SU-DHL-6 (cell line): ENCODE measurements around the gene PLEKHA8.

ENCODE experiments used
- H2AFZ ChIP-seq: fragments of 200-600 bp; sonication (generic); 2 replicates; pipeline ENCODE4 v1.6.1; 2014; ENCODE audit warnings: low read depth, mild to moderate bottlenecking, moderate library complexity, mixed read lengths, antibody characterized with exemption, low read length; ENCODE audit not compliant: severe bottlenecking
- H3F3A ChIP-seq: fragments of 200-600 bp; shearing (Covaris generic); 2 replicates; pipeline ENCODE4 v1.6.0; 2016; ENCODE audit warnings: antibody characterized with exemption, mild to moderate bottlenecking; ENCODE audit not compliant: insufficient read depth
- H3K27ac ChIP-seq: fragments of 200-600 bp; sonication (generic); 2 replicates; pipeline ENCODE4 v1.5.1; 2016; ENCODE audit warnings: low read depth, mild to moderate bottlenecking, low read length, moderate library complexity, mixed read lengths
- H3K27me3 ChIP-seq: fragments of 200-600 bp; sonication (generic), shearing (Covaris generic); 2 replicates; pipeline ENCODE4 v1.6.0; 2014; ENCODE audit warnings: mild to moderate bottlenecking, low read length
- H3K36me3 ChIP-seq: fragments of 200-600 bp; sonication (generic); 2 replicates; pipeline ENCODE4 v1.6.1; 2014; ENCODE audit warnings: mild to moderate bottlenecking, low read length, mixed read lengths
- H3K4me2 ChIP-seq: fragments of 300-600, 200-600 bp; shearing (Covaris generic), sonication (generic); 2 replicates; pipeline ENCODE4 v1.6.0; 2014; ENCODE audit warnings: low read length, low read depth, mild to moderate bottlenecking; ENCODE audit not compliant: poor library complexity, severe bottlenecking
- H3K4me3 ChIP-seq: fragments of 200-600 bp; sonication (generic); 2 replicates; pipeline ENCODE4 v1.5.1; 2014; ENCODE audit warnings: antibody characterized with exemption, low read length, mild to moderate bottlenecking, mixed read lengths; ENCODE audit not compliant: insufficient read depth, poor library complexity, severe bottlenecking
- H3K79me2 ChIP-seq: fragments of 200-600 bp; sonication (generic); 2 replicates; pipeline ENCODE4 v1.6.1; 2014; ENCODE audit warnings: mild to moderate bottlenecking, low read length, moderate library complexity; ENCODE audit not compliant: insufficient read depth
- H3K9ac ChIP-seq: fragments of 200-600 bp; sonication (generic); 2 replicates; pipeline ENCODE4 v1.7.0; 2014; ENCODE audit warnings: mild to moderate bottlenecking, low read length
- H3K9me2 ChIP-seq: fragments of 200-600 bp; sonication (generic); replicated peaks from 2 replicates; pipeline ENCODE4 v1.6.1; 2014; ENCODE audit warnings: low read length; ENCODE audit not compliant: insufficient read depth
- H3K9me3 ChIP-seq: fragments of 200-600 bp; sonication (generic); 2 replicates; pipeline ENCODE4 v1.6.1; 2014; ENCODE audit warnings: low read length, mixed read lengths; ENCODE audit not compliant: insufficient read depth
- H4K20me1 ChIP-seq: fragments of 200-600 bp; sonication (generic); 2 replicates; pipeline ENCODE4 v1.6.1; 2014; ENCODE audit warnings: low read depth, mild to moderate bottlenecking, antibody characterized with exemption, low read length, moderate library complexity, mixed read lengths
- CTCF ChIP-seq: fragments of 200-600 bp; sonication (generic); IDR thresholded peaks from one replicate; pipeline ENCODE4 v1.5.1; 2017; ENCODE audit warnings: antibody characterized with exemption, mild to moderate bottlenecking, low read length, moderate library complexity; ENCODE audit not compliant: insufficient read depth, poor library complexity, severe bottlenecking
- EZH2phosphoT487 ChIP-seq: fragments of 200-600 bp; sonication (generic), shearing (Covaris generic); conservative IDR thresholded peaks from 2 replicates; pipeline ENCODE4 v1.6.1; 2018; ENCODE audit warnings: mild to moderate bottlenecking, antibody characterized with exemption, low read length, moderate library complexity, mixed read lengths

PLEKHA8 gene

GRCh38 chr7:29990931-29991330 is 37.3 kb upstream of the PLEKHA8 start:
- H3K9me3 ChIP-seq = no peaks in the 10 kb centered on the region
- H3K36me3 ChIP-seq = no peaks in the 10 kb centered on the region
- 0 out of 2 replicates have a peak, but pooled peaks cover 4% of the 10 kb centered on the region for H3K27me3 ChIP-seq
- no peaks in the 10 kb centered on the region for H4K20me1 ChIP-seq
- no peak overlapping the region for H3K27ac ChIP-seq
- no peaks in the 10 kb centered on the region for H3K79me2 ChIP-seq
- H3K4me3 ChIP-seq = no peak overlapping the region
- no peak overlapping the region for H3K9ac ChIP-seq
- no peak overlapping the region for H3K4me2 ChIP-seq
- no peaks in the 10 kb centered on the region for H3K9me2 ChIP-seq
- TF ChIP-seq CTCF (no peak), EZH2phosphoT487 (no peak)
- no peak overlapping the region for H2AFZ ChIP-seq
- no peaks in the 10 kb centered on the region for H3F3A ChIP-seq

DNA sequence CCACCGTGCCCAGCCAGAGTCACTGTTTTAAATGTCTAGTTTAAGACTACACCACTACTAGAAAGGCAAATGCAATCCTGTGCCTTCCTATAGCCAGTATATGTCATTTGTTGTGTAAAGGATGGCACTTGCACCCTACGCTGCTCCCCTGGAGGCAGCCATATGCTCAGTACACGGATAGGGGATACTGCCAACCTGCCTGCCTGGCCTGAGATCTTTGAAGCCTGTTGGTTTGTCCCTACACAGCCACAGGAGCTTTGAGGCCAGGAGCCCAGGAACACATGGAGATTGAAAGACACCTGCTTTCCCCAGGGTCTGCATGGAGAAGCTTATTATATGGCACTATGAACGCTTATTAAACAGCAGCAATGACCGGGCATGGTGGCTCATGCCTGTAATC is 36.3 kb upstream of the PLEKHA8 start:
- Histone ChIP-seq H3K36me3 (no peaks in the 10 kb centered on the region), H3K27ac (no peak overlapping the region), H4K20me1 (no peaks in the 10 kb centered on the region), H3K9ac (no peak overlapping the region), H3K4me3 (no peak overlapping the region), H3K79me2 (no peaks in the 10 kb centered on the region), H3K9me2 (no peaks in the 10 kb centered on the region), H3K4me2 (no peak overlapping the region), H2AFZ (no peak overlapping the region), H3F3A (no peaks in the 10 kb centered on the region), H3K9me3 (0 out of 2 replicates have a peak, but pooled peaks cover 7% of the 10 kb centered on the region), H3K27me3 (0 out of 2 replicates have a peak, but pooled peaks cover 4% of the 10 kb centered on the region)
- no peak for TF ChIP-seq CTCF
- TF ChIP-seq EZH2phosphoT487 = no peak

DNA sequence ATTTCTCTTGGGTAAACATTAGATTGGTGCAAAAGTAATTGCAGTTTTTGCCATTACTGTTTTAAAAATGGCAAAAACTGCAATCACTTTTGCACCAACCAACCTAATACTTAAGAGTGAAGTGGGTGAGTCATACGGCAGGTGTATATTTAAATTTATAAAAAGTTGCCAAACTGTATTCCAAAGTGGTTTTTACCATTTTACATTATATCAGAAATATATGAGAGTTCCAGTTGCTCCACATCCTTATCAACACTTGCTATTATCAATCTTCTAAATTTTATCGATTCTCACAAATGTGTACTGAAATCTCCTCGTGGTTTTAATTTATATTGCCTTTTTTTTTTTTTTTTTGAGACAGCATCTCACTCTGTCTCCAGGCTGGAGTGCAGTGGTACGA is 35.1 kb upstream of the PLEKHA8 start:
- H3F3A ChIP-seq = no peaks in the 10 kb centered on the region
- H3K9ac ChIP-seq = no peak overlapping the region
- H3K4me2 ChIP-seq = no peak overlapping the region
- H3K27ac ChIP-seq = no peak overlapping the region
- H3K79me2 ChIP-seq = no peaks in the 10 kb centered on the region
- H3K9me3 ChIP-seq = 0 out of 2 replicates have a peak, but pooled peaks cover 8% of the 10 kb centered on the region
- no peaks in the 10 kb centered on the region for H3K36me3 ChIP-seq
- no peak overlapping the region for H2AFZ ChIP-seq
- H3K9me2 ChIP-seq = no peaks in the 10 kb centered on the region
- TF ChIP-seq CTCF (no peak), EZH2phosphoT487 (no peak)
- no peaks in the 10 kb centered on the region for H4K20me1 ChIP-seq
- H3K4me3 ChIP-seq = no peak overlapping the region
- H3K27me3 ChIP-seq = 0 out of 2 replicates have a peak, but pooled peaks cover 4% of the 10 kb centered on the region
